SK-N-SH (cell line): Measurements from ENCODE around the gene MISP3. TPM values are rescaled to one million over a fixed set of nuclear protein-coding genes. Genes with fewer than 3 reads are reported as not detected.

Source experiments
- CTCF ChIA-PET: fragments of 300-600, 350-600 bp; formaldehyde crosslinking; extraction: SDS; loops from one replicate; lab custom pipeline; 2021; lab: Yijun Ruan, JAX
- POLR2A ChIA-PET: fragments of 350-600 bp; sonication (Branson Sonifier 250); formaldehyde crosslinking; extraction: SDS; loops from one replicate; lab custom pipeline; 2020; ENCODE audit warnings: antibody characterized with exemption, inconsistent platforms; lab: Yijun Ruan, JAX
- DNase-seq: peaks from one replicate; pipeline ENCODE4 v3.0.0; 2012
- H2AFZ ChIP-seq: fragments of 200-600 bp; sonication (generic); 2 replicates; pipeline ENCODE4 v1.8.1; 2016; ENCODE audit warnings: antibody characterized with exemption, mild to moderate bottlenecking, low read depth
- H3F3A ChIP-seq: fragments of 200-600 bp; sonication (generic); replicated peaks from 2 replicates; pipeline ENCODE3; 2016; ENCODE audit warnings: antibody characterized with exemption, mild to moderate bottlenecking; ENCODE audit not compliant: insufficient read depth
- H3K27ac ChIP-seq, 2 experiments: fragments of 200-500 bp in 1 of 2; fragments of 200-600 bp in 1 of 2; sonication (Bioruptor generic) in 1 of 2; sonication (generic), shearing (Covaris generic) in 1 of 2; 2 replicates each; pipeline versions ENCODE4 v1.5.1 to v1.6.1; 2014 to 2016; ENCODE audit warnings: low read depth in 2 of 2, inconsistent platforms in 1 of 2, low read length in 1 of 2, mild to moderate bottlenecking in 1 of 2, mixed read lengths in 1 of 2
- H3K27me3 ChIP-seq: fragments of 200-600 bp; sonication (generic), shearing (Covaris generic); 2 replicates; pipeline ENCODE4 v1.6.1; 2016; ENCODE audit warnings: mixed run types; ENCODE audit not compliant: insufficient read depth
- H3K36me3 ChIP-seq, 2 experiments: fragments of 200-500 bp in 1 of 2; fragments of 200-600 bp in 1 of 2; sonication (Bioruptor generic) in 1 of 2; sonication (generic) in 1 of 2; replicated peaks in 1 of 2; 2 replicates each; pipeline versions ENCODE3 to v1.5.1; 2014 to 2016; ENCODE audit warnings: low read length in 1 of 2, mild to moderate bottlenecking in 1 of 2; ENCODE audit not compliant: insufficient read depth in 2 of 2, control insufficient read depth in 1 of 2
- H3K4me1 ChIP-seq, 2 experiments: fragments of 200-500 bp in 1 of 2; fragments of 200-600 bp in 1 of 2; sonication (Bioruptor generic) in 1 of 2; sonication (generic), shearing (Covaris generic) in 1 of 2; 2 replicates each; pipeline versions ENCODE4 v1.5.1 to v1.6.1; 2014 to 2016; ENCODE audit warnings: low read depth in 1 of 2, low read length in 1 of 2, mixed run types in 1 of 2; ENCODE audit not compliant: insufficient read depth in 2 of 2, control insufficient read depth in 1 of 2
- H3K4me2 ChIP-seq: fragments of 200-600 bp; sonication (generic), shearing (Covaris generic); 2 replicates; pipeline ENCODE4 v1.6.1; 2017; ENCODE audit warnings: mixed run types
- H3K4me3 ChIP-seq, 2 experiments: fragments of 200-500 bp in 1 of 2; fragments of 200-600 bp in 1 of 2; sonication (Bioruptor generic) in 1 of 2; sonication (generic), shearing (Covaris generic) in 1 of 2; 2 replicates each; pipeline versions ENCODE4 v1.5.1 to v1.8.1; 2014 to 2016; ENCODE audit warnings: low read depth in 2 of 2, inconsistent platforms in 1 of 2, low read length in 1 of 2, mild to moderate bottlenecking in 1 of 2, mixed read lengths in 1 of 2, moderate library complexity in 1 of 2
- H3K79me2 ChIP-seq: fragments of 200-600 bp; sonication (generic); 2 replicates; pipeline ENCODE4 v1.8.1; 2017; ENCODE audit warnings: mild to moderate bottlenecking; ENCODE audit not compliant: insufficient read depth
- H3K9ac ChIP-seq: fragments of 200-600 bp; sonication (generic); 2 replicates; pipeline ENCODE4 v1.6.1; 2017; ENCODE audit warnings: mixed run types
- H3K9me2 ChIP-seq: fragments of 200-600 bp; sonication (generic); 2 replicates; pipeline ENCODE4 v1.6.1; 2017; ENCODE audit warnings: mixed run types
- H3K9me3 ChIP-seq: fragments of 200-600 bp; sonication (generic); 2 replicates; pipeline ENCODE4 v1.6.1; 2017; ENCODE audit warnings: mixed run types, mild to moderate bottlenecking, moderate library complexity
- H4K20me1 ChIP-seq: fragments of 200-600 bp; sonication (generic); 2 replicates; pipeline ENCODE4 v1.6.1; 2017; ENCODE audit warnings: mild to moderate bottlenecking, mixed run types; ENCODE audit not compliant: insufficient read depth
- CHD2 ChIP-seq: fragments of 150-350 bp; IDR thresholded peaks from 2 replicates; pipeline ENCODE4 v1.6.1; 2018; ENCODE audit warnings: low read length; ENCODE audit not compliant: partially characterized antibody
- EP300 ChIP-seq, 2 experiments: IDR thresholded peaks; 2 replicates each; pipeline versions ENCODE4 v1.4.0 to v1.6.1; 2012; ENCODE audit warnings: borderline replicate concordance in 1 of 2, low read depth in 1 of 2, low read length in 1 of 2
- FOSL2 ChIP-seq: IDR thresholded peaks from 2 replicates; pipeline ENCODE4 v1.4.0; 2012; ENCODE audit warnings: low read depth, mild to moderate bottlenecking, moderate library complexity, borderline replicate concordance
- FOXM1 ChIP-seq: IDR thresholded peaks from 2 replicates; pipeline ENCODE4 v1.4.0; 2012; ENCODE audit warnings: low read depth, mild to moderate bottlenecking
- JUND ChIP-seq: IDR thresholded peaks from 2 replicates; pipeline ENCODE4 v1.4.0; 2012
- MXI1 ChIP-seq: IDR thresholded peaks from 2 replicates; pipeline ENCODE4 v1.6.1; 2012; ENCODE audit warnings: mild to moderate bottlenecking, low read depth, low read length, improper control_type of control experiment
- NRF1 ChIP-seq: IDR thresholded peaks from 2 replicates; pipeline ENCODE4 v1.6.1; 2012; ENCODE audit warnings: low read depth, mild to moderate bottlenecking, low read length
- RAD21 ChIP-seq: IDR thresholded peaks from 2 replicates; pipeline ENCODE4 v1.6.1; 2012; ENCODE audit warnings: mild to moderate bottlenecking, low read length
- RCOR1 ChIP-seq: fragments of 150-350 bp; IDR thresholded peaks from 2 replicates; pipeline ENCODE4 v1.6.1; 2017; ENCODE audit warnings: antibody characterized with exemption, low read length
- SIN3A ChIP-seq: IDR thresholded peaks from 2 replicates; pipeline ENCODE4 v1.6.1; 2012; ENCODE audit warnings: low read depth, mild to moderate bottlenecking, low read length, moderate library complexity, borderline replicate concordance
- TAF1 ChIP-seq: IDR thresholded peaks from 2 replicates; pipeline ENCODE4 v1.6.1; 2012; ENCODE audit warnings: low read depth, mild to moderate bottlenecking, low read length, moderate library complexity, borderline replicate concordance
- TEAD4 ChIP-seq: IDR thresholded peaks from 2 replicates; pipeline ENCODE4 v1.4.0; 2012; ENCODE audit warnings: mild to moderate bottlenecking, borderline replicate concordance; ENCODE audit not compliant: insufficient read depth
- YY1 ChIP-seq: IDR thresholded peaks from 2 replicates; pipeline ENCODE4 v1.4.0; 2012; ENCODE audit warnings: low read depth, mild to moderate bottlenecking
- WGBS: methylation state at CpG from one replicate; pipeline ENCODE4 v1.1.6; 2017; ENCODE audit warnings: low lambda C conversion rate; 5-methylcytosine and 5-hydroxymethylcytosine counted together
- polyA plus RNA-seq, 3 experiments: library from polyadenylated mRNA; depleted of rRNA; stranded (reverse); fragments of >200 nt; gene quantifications; 2 replicates each; pipeline ENCODE4 v1.2.3, GENCODE V29; 2012
- TF ChIP-seq, protein P1 (sequence below): IDR thresholded peaks from 2 replicates; pipeline ENCODE4 v1.4.0; 2012; ENCODE audit warnings: low read depth, borderline replicate concordance
- TF ChIP-seq, protein P2 (sequence below): fragments of 150-350 bp; IDR thresholded peaks from 2 replicates; pipeline ENCODE4 v1.6.1; 2017; ENCODE audit warnings: antibody characterized with exemption, low read length, low read depth, borderline replicate concordance
- TF ChIP-seq, protein P3 (sequence below): IDR thresholded peaks from 2 replicates; pipeline ENCODE4 v1.6.1; 2012; ENCODE audit warnings: mild to moderate bottlenecking, low read depth, low read length, moderate library complexity

The MISP3 gene
- polyA plus RNA-seq, 1 of the 3 experiments (the other 2 are of a cell fraction): 2.6 TPM

DNA sequence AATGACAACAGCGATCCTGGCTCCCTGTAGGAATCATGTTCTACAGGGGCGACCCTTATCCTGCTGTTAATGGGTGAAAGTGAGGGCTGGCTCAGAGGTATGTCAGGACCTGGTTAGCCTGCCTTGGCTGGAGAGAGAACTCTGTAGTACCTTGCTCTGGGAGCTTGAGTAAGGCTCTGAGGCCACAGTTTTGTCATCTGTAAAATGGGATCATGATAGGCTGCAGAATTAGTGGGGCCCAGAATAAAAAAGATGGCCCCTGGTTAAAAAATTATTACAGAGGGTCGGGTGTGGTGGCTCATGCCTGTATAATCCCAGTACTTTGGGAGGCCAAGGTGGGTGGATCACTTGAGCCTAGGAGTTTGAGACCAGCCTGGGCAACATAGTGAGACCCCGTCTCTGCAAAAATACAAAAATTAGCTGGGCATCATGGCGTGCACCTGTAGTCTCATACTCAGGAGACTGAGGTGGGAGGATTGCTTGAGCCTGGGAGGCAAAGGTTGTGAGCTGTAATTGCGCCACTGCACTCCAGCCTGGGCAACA is 28.5 kb downstream of the MISP3 start:
- Histone ChIP-seq H3K27me3 (no peaks in the 10 kb centered on the region), H3K9me2 (no peaks in the 10 kb centered on the region), H3K9ac (no peak overlapping the region), H3K36me3 (peaks cover 7 to 20% of the 10 kb centered on the region in 2 experiments), H3K27ac (no peak overlapping the region), H3K4me3 (no peak overlapping the region), H4K20me1 (no peaks in the 10 kb centered on the region), H3K4me1 (no peaks in the 10 kb centered on the region), H3K9me3 (no peaks in the 10 kb centered on the region), H2AFZ (no peak overlapping the region), H3F3A (no peaks in the 10 kb centered on the region), H3K79me2 (no peaks in the 10 kb centered on the region), H3K4me2 (no peak overlapping the region)
- ChIA-PET POLR2A (no interaction called here), CTCF (interaction anchor here (1.2 to 1.8 kb wide), 3 partner anchors 13 to 46 kb away, joined by 3 to 9 read pairs (median 5); no protein-coding TSS in a partner anchor)
- DNase-seq: no peak
- WGBS: 95% methylated on average over 3 of the region's 6 CpGs
- TF ChIP-seq YY1 (no peak), TEAD4 (no peak), EP300 (IDR thresholded peaks at IDR 0.05; ENCODE audit: borderline replicate concordance in 1 of 2, low read depth in 1 of 2, low read length in 1 of 2) (no peak), SIN3A (no peak), FOXM1 (no peak), TAF1 (no peak)
- TF ChIP-seq, protein P1, sequence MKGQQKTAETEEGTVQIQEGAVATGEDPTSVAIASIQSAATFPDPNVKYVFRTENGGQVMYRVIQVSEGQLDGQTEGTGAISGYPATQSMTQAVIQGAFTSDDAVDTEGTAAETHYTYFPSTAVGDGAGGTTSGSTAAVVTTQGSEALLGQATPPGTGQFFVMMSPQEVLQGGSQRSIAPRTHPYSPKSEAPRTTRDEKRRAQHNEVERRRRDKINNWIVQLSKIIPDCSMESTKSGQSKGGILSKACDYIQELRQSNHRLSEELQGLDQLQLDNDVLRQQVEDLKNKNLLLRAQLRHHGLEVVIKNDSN: no peak

DNA sequence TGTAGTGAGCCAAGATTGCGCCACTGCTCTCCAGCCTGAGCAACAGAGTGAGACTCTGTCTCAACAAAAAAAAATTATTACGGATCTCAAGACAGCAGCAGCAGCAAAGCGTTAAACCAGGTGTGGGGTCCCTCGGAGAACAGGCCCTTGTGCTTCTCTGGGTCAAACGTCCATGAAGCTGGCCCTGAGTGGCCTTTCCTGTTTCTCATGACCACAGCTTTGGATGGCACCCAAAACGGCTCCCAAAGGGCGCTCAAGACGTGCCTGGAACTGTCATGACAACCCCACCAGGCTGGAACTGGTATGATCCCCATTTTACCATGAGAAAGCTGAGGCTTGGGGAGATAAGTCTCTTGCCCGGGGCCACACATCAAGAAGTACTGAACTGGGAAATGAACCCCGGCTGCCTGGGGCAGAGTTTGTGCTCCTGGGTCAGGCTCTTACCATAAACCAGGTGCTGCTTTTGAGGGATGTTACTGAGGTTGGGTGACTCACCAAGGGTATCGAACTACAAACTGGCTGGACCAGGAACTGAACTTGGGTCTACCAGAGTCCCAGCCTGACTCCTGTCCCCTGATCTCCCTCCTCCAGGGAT is 29.6 kb downstream of the MISP3 start:
- Histone ChIP-seq H3K4me3 (no peak overlapping the region), H3K27me3 (no peaks in the 10 kb centered on the region), H3F3A (no peaks in the 10 kb centered on the region), H3K27ac (no peak overlapping the region), H3K79me2 (no peaks in the 10 kb centered on the region), H3K9ac (no peak overlapping the region), H3K36me3 (peaks cover 7 to 14% of the 10 kb centered on the region in 2 experiments), H3K9me2 (no peaks in the 10 kb centered on the region), H3K4me2 (no peak overlapping the region), H3K4me1 (no peaks in the 10 kb centered on the region), H3K9me3 (no peaks in the 10 kb centered on the region), H2AFZ (no peak overlapping the region), H4K20me1 (no peaks in the 10 kb centered on the region)
- 91% methylated on average over 10 of the region's 11 CpGs for WGBS
- POLR2A ChIA-PET: no interaction called here
- CTCF ChIA-PET: interaction anchor here (0.9 to 1.8 kb wide), 5 partner anchors 12 to 45 kb away, joined by 3 to 9 read pairs (median 5); partner anchors contain the start of gene MISP3
- DNase-seq: no peak
- TF ChIP-seq FOSL2: no peak
- no peak for TF ChIP-seq MXI1
- TF ChIP-seq SIN3A: no peak
- no peak for TF ChIP-seq NRF1
- TF ChIP-seq CHD2: no peak
- TF ChIP-seq RCOR1: no peak
- TF ChIP-seq, protein P2, sequence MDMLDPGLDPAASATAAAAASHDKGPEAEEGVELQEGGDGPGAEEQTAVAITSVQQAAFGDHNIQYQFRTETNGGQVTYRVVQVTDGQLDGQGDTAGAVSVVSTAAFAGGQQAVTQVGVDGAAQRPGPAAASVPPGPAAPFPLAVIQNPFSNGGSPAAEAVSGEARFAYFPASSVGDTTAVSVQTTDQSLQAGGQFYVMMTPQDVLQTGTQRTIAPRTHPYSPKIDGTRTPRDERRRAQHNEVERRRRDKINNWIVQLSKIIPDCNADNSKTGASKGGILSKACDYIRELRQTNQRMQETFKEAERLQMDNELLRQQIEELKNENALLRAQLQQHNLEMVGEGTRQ: no peak
- TF ChIP-seq RAD21: no peak
- TF ChIP-seq YY1: no peak
- TF ChIP-seq, protein P3, sequence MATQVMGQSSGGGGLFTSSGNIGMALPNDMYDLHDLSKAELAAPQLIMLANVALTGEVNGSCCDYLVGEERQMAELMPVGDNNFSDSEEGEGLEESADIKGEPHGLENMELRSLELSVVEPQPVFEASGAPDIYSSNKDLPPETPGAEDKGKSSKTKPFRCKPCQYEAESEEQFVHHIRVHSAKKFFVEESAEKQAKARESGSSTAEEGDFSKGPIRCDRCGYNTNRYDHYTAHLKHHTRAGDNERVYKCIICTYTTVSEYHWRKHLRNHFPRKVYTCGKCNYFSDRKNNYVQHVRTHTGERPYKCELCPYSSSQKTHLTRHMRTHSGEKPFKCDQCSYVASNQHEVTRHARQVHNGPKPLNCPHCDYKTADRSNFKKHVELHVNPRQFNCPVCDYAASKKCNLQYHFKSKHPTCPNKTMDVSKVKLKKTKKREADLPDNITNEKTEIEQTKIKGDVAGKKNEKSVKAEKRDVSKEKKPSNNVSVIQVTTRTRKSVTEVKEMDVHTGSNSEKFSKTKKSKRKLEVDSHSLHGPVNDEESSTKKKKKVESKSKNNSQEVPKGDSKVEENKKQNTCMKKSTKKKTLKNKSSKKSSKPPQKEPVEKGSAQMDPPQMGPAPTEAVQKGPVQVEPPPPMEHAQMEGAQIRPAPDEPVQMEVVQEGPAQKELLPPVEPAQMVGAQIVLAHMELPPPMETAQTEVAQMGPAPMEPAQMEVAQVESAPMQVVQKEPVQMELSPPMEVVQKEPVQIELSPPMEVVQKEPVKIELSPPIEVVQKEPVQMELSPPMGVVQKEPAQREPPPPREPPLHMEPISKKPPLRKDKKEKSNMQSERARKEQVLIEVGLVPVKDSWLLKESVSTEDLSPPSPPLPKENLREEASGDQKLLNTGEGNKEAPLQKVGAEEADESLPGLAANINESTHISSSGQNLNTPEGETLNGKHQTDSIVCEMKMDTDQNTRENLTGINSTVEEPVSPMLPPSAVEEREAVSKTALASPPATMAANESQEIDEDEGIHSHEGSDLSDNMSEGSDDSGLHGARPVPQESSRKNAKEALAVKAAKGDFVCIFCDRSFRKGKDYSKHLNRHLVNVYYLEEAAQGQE: no peak
- TF ChIP-seq JUND: no peak
